Mucosa of descending colon (tissue), 3 donors: ENCODE results near the gene KRAS. TPM values are rescaled to one million over a fixed set of nuclear protein-coding genes. Genes with fewer than 3 reads are reported as not detected.
A peak's percentile ranks its signal among the peaks of the same experiment; 100 is the strongest.

ENCODE experiments used
- ATAC-seq: fragments of 200-7000 bp; cut with Tn5 transposase; one replicate; pipeline ENCODE4 v1.9.1; 2020; ENCODE audit warnings: mild to moderate bottlenecking, moderate library complexity
- DNase-seq, 3 donors: peaks; one replicate each; pipeline ENCODE4 v3.0.0-alpha.2; 2020
- H3K36me3 ChIP-seq: fragments of 200-600 bp; one replicate; pipeline ENCODE4 v1.8.0; 2021; ENCODE audit warnings: low read depth, mild to moderate bottlenecking
- H3K4me1 ChIP-seq: fragments of 200-600 bp; one replicate; pipeline ENCODE4 v1.8.0; 2021; ENCODE audit warnings: low read depth, mild to moderate bottlenecking
- H3K4me3 ChIP-seq: fragments of 200-600 bp; one replicate; pipeline ENCODE4 v1.8.0; 2021; ENCODE audit warnings: mild to moderate bottlenecking
- H3K9me3 ChIP-seq: fragments of 200-600 bp; one replicate; pipeline ENCODE4 v1.8.0; 2021; ENCODE audit warnings: mild to moderate bottlenecking
- intact Hi-C, 2 donors: fragments of 100-400 bp; cut with DNase I in 1 of 2; cut with micrococcal nuclease in 1 of 2; formaldehyde crosslinking; loops; one replicate each; pipeline versions ENCODE4 v1.11.0 to v1.11.1; 2022; cut with DNase I, micrococcal nuclease
- total RNA-seq, 3 donors: library from RNA; stranded (reverse); fragmentation: NEBNext Ultra II Directional in 2 of 3; extraction: Animal tissue kit (Norgen Biotek cat#: 25700) in 2 of 3; gene quantifications; one replicate each; pipeline versions ENCODE4 v1.2.1 to v1.2.4, GENCODE V29; 2021 to 2023
- TF ChIP-seq, protein P1 (sequence below): fragments of 200-600 bp; IDR thresholded peaks from one replicate; pipeline ENCODE4 v1.8.0; 2022; ENCODE audit warnings: antibody characterized with exemption, mild to moderate bottlenecking
- donor health status: DM: no; HTN: no; CAD: no; lungs with moderate emphysema.
- donor health status: DM: no; HTN: no; CAD: no.
- donor health status: DM: no; HTN: yes; CAD: no.

Gene KRAS
- total RNA-seq, 3 donors from 2014 or later: 43.5 to 64.3 (median 62.7) TPM

DNA sequence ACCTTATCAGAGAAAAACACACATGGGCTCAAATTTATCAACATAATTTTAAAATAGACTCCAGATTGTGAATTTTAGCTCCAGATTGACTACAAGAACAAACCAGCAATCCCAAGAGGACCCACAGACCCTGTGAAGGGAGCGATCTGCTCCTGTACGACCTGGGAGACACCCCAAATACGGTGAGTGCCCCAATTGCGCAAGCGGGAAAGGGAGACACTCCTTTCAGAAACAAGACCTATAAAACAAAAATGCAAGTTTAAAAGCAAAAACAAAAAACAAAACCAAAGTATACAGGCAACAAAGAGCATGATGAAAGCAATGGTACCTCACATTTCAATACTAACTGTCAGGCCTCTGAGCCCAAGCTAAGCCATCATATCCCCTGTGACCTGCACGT, 87.9 kb downstream of the KRAS start:
- H3K4me1 ChIP-seq: no peaks in the 10 kb centered on the region
- no peaks in the 10 kb centered on the region for H3K9me3 ChIP-seq
- ATAC-seq (no peak), DNase-seq (no peak)
- no peak overlapping the region for H3K4me3 ChIP-seq
- intact Hi-C loops: no loop called here
- no peaks in the 10 kb centered on the region for H3K36me3 ChIP-seq
- TF ChIP-seq, protein P1, sequence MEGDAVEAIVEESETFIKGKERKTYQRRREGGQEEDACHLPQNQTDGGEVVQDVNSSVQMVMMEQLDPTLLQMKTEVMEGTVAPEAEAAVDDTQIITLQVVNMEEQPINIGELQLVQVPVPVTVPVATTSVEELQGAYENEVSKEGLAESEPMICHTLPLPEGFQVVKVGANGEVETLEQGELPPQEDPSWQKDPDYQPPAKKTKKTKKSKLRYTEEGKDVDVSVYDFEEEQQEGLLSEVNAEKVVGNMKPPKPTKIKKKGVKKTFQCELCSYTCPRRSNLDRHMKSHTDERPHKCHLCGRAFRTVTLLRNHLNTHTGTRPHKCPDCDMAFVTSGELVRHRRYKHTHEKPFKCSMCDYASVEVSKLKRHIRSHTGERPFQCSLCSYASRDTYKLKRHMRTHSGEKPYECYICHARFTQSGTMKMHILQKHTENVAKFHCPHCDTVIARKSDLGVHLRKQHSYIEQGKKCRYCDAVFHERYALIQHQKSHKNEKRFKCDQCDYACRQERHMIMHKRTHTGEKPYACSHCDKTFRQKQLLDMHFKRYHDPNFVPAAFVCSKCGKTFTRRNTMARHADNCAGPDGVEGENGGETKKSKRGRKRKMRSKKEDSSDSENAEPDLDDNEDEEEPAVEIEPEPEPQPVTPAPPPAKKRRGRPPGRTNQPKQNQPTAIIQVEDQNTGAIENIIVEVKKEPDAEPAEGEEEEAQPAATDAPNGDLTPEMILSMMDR: no peak

DNA sequence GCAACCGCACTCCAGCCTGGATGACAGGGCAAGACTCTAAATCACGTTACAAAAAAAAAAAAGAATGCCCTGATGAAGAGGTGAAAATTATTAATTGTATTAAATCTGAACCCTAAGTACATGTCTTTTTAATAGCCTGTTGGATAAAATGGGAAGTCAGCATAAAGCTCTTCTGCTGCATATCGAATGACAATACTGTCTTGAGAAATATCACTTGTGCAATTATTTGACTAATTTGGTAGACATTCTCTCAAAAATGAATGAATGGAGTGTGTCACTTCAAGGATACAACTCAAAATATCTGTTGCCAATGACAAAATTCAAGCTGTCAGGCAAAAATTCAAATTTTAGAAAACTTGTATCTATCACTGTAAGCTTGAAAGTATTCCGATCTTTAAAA, 94.7 kb downstream of the KRAS start:
- no peaks in the 10 kb centered on the region for H3K4me1 ChIP-seq
- no peaks in the 10 kb centered on the region for H3K9me3 ChIP-seq
- no peak for DNase-seq
- no peak overlapping the region for H3K4me3 ChIP-seq
- no peak for ATAC-seq
- TF ChIP-seq, protein P1: no peak
- intact Hi-C loops: no loop called here
- H3K36me3 ChIP-seq: no peaks in the 10 kb centered on the region

DNA sequence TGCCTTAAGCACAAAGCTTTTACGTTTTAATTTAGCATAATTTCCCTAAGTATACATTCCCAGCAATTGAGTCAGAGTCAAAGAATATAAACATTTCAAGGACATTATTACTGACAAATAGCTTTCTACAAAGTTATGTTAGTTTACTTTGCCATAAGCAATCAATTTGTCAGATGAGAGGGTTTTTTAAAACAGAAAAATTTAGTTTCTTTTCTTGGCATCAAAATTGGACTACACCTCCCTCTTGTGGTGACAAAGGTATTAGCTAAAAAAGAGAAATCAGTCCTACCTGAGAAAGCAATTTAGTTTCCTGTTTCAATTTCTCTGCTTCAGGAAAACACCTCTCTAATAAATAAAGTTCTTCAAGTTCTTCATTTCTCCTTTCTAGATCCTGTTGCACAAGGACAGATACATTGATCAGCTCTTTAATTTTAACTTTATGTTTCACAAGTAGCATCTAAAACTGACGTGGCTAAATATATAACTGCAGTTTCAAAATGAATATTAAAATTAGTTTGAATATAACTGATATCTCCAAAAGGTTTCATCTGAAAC, 95.6 kb downstream of the KRAS start:
- DNase-seq (no peak), ATAC-seq (peak; percentile 56)
- H3K4me3 ChIP-seq: no peak overlapping the region
- intact Hi-C loops: no loop called here
- no peaks in the 10 kb centered on the region for H3K36me3 ChIP-seq
- H3K9me3 ChIP-seq: no peaks in the 10 kb centered on the region
- TF ChIP-seq, protein P1: peak; percentile 31
- H3K4me1 ChIP-seq: no peaks in the 10 kb centered on the region

Other genes starting within 250 kb of the KRAS start
- 1 to 10 TPM in 1 of 3 donors, not detected in 2; 1.0 TPM for gene DNAI7, start 55.8 kb downstream of the KRAS start, total RNA-seq
- 10 to 100 TPM; 13.7 to 26.4 (median 19.6) TPM for gene ETFRF1, start 55.7 kb downstream of the KRAS start, total RNA-seq